Peyer's patch (tissue), 4 donors: ENCODE measurements around the gene YOD1. TPM values are rescaled to one million over a fixed set of nuclear protein-coding genes. Genes with fewer than 3 reads are reported as not detected.

ENCODE experiments used
- DNase-seq, 3 donors: peaks; one replicate each; pipeline ENCODE4 v3.0.0-alpha.2; 2017 to 2019
- H3K27ac ChIP-seq, 4 donors: fragments of 200-600 bp; sonication (generic); one replicate each; pipeline ENCODE4 v1.5.1; 2016 to 2019
- H3K27me3 ChIP-seq, 2 donors: fragments of 200-600 bp; sonication (generic); one replicate each; pipeline ENCODE4 v1.5.1; 2019
- H3K36me3 ChIP-seq, 3 donors: fragments of 200-600 bp; sonication (generic); one replicate each; pipeline ENCODE4 v1.5.1; 2016 to 2019
- H3K4me1 ChIP-seq, 4 donors: fragments of 200-600 bp; sonication (generic); one replicate each; pipeline ENCODE4 v1.5.1; 2016 to 2019
- H3K4me3 ChIP-seq, 4 donors: fragments of 200-600 bp; sonication (generic); 1 replicate in 3 of 4; 2 replicates in 1 of 4; pipeline ENCODE4 v1.5.1; 2016 to 2019; ENCODE audit warnings: mild to moderate bottlenecking in 1 of 4
- H3K9me3 ChIP-seq, 4 donors: fragments of 200-600 bp; sonication (generic); one replicate each; pipeline ENCODE4 v1.5.1; 2016 to 2019; ENCODE audit warnings: mild to moderate bottlenecking in 1 of 4
- POLR2A ChIP-seq, 2 donors: fragments of 450-650 bp; IDR thresholded peaks; one replicate each; pipeline ENCODE4 v1.5.1; 2017; ENCODE audit warnings: antibody characterized with exemption in 2 of 2, mild to moderate bottlenecking in 2 of 2, moderate library complexity in 2 of 2
- total RNA-seq, 4 donors: library from RNA; depleted of rRNA; stranded (reverse); fragments of >200 nt; gene quantifications; one replicate each; pipeline ENCODE4 v1.1.0, GENCODE V29; 2016
- TF ChIP-seq, protein P1 (sequence below), 6 experiments: fragments of 450-650 bp in 4 of 6; fragments of 200-600 bp in 2 of 6; sonication (generic) in 1 of 6; IDR thresholded peaks; one replicate each; pipeline ENCODE4 v1.5.1; 2017 to 2019; ENCODE audit warnings: antibody characterized with exemption in 6 of 6, mild to moderate bottlenecking in 3 of 6, moderate library complexity in 1 of 6

YOD1 gene
- total RNA-seq, 4 donors from 2014 or later = 7.4 to 12.7 (median 10.2) TPM

DNA sequence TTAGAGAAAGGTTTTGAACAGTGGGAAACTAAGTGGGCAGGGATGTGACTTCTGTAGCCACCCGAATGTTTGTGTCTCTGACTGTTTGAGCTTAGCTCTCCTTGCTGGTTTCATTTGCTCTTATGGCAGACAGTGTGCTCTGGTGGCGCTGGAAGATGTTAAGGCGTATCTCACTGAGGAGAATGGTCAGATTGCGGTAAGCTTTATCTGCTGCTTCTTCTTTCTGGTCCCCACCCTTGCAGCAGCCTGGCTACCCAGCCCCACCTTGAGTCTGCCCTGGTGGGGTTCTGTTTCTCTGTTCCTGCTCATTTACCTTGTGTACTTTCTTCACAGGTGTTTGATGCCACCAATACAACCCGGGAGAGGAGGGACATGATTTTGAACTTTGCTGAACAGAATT lies 12.0 kb upstream of the YOD1 start:
- H3K9me3 ChIP-seq = no peaks in the 10 kb centered on the region
- no peak overlapping the region for H3K4me3 ChIP-seq
- DNase-seq = no peak
- no peak overlapping the region for H3K27ac ChIP-seq
- H3K4me1 ChIP-seq = peaks cover 0 to 18% (median 2%) of the 10 kb centered on the region in 4 donors
- TF ChIP-seq, protein P1, sequence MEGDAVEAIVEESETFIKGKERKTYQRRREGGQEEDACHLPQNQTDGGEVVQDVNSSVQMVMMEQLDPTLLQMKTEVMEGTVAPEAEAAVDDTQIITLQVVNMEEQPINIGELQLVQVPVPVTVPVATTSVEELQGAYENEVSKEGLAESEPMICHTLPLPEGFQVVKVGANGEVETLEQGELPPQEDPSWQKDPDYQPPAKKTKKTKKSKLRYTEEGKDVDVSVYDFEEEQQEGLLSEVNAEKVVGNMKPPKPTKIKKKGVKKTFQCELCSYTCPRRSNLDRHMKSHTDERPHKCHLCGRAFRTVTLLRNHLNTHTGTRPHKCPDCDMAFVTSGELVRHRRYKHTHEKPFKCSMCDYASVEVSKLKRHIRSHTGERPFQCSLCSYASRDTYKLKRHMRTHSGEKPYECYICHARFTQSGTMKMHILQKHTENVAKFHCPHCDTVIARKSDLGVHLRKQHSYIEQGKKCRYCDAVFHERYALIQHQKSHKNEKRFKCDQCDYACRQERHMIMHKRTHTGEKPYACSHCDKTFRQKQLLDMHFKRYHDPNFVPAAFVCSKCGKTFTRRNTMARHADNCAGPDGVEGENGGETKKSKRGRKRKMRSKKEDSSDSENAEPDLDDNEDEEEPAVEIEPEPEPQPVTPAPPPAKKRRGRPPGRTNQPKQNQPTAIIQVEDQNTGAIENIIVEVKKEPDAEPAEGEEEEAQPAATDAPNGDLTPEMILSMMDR (IDR thresholded peaks at IDR 0.05) = no peak
- no peak for TF ChIP-seq POLR2A (IDR thresholded peaks at IDR 0.05)
- no peaks in the 10 kb centered on the region for H3K27me3 ChIP-seq
- H3K36me3 ChIP-seq = peaks cover 0 to 58% (median 0%) of the 10 kb centered on the region in 3 donors

DNA sequence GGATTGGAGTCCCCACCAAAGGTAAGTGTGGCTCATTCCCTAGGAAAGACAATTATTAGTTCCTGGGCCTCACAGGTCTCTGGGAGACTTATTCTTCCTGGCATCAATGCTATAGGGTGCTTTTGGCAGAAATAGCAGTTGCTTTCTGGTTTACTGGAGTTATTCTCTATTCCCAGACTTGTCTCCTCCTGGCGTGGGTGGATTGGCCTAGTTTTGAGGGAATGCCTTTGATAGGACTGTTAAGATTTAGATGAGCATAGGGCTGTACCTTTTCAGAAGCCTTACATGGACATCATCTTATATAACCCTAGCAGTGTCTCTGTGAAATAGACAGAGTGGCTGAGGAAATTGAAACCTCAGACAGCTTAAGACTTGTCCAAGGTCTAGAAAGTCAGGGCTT lies 11.1 kb upstream of the YOD1 start:
- TF ChIP-seq, protein P1 (IDR thresholded peaks at IDR 0.05) = no peak
- no peak for TF ChIP-seq POLR2A (IDR thresholded peaks at IDR 0.05)
- no peaks in the 10 kb centered on the region for H3K9me3 ChIP-seq
- DNase-seq = no peak
- no peak overlapping the region for H3K27ac ChIP-seq
- H3K36me3 ChIP-seq = peaks cover 0 to 57% (median 0%) of the 10 kb centered on the region in 3 donors
- H3K27me3 ChIP-seq = no peaks in the 10 kb centered on the region
- peaks cover 0 to 18% (median 4%) of the 10 kb centered on the region in 4 donors for H3K4me1 ChIP-seq
- no peak overlapping the region for H3K4me3 ChIP-seq

DNA sequence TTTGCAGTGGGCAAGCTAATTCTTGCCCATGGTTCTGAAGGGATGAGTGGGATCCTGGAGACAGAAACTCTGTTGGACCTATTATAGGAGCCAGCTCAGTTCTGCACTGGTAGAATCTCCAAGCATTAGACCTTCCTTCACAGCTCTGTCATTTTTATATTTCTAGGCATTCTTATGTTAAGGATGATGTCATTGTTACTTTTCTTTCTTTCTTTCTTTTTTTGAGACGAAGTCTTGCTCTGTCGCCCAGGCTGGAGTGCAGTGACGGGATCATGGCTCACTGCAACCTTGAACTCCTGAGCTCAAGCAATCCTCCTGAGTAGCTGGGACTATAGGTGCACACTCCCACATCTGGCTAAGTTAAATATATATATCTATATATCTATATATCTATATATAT lies 9.6 kb upstream of the YOD1 start:
- no peak overlapping the region for H3K27ac ChIP-seq
- H3K4me3 ChIP-seq = no peak overlapping the region
- no peak for DNase-seq
- no peak for TF ChIP-seq POLR2A (IDR thresholded peaks at IDR 0.05)
- TF ChIP-seq, protein P1 (IDR thresholded peaks at IDR 0.05) = no peak
- peaks cover 0 to 12% (median 3%) of the 10 kb centered on the region in 4 donors for H3K4me1 ChIP-seq
- H3K36me3 ChIP-seq = peaks cover 0 to 48% (median 0%) of the 10 kb centered on the region in 3 donors
- H3K9me3 ChIP-seq = no peaks in the 10 kb centered on the region
- H3K27me3 ChIP-seq = no peaks in the 10 kb centered on the region

DNA sequence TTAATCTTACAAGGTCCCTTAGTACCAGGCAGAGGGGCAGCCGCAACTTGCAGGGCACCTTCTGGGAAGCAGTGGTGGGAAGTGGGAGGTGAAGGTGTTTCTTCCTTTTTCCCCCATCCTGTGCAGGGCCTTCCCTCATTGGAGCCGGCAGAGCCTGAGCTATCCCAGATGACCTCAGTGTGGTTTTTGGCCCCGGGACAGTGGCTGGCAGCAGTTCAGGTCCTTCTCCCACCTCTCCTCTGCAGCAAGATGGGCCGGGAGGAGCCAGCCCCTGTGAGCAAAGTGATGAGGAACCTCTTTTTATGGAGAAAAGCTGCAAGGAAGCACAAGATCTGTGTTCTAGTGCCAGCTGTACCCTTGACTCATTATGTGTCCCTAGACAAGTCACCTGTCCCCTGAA lies 8.9 kb upstream of the YOD1 start:
- Histone ChIP-seq H3K4me3 (no peak overlapping the region), H3K4me1 (peaks cover 0 to 14% (median 6%) of the 10 kb centered on the region in 4 donors), H3K36me3 (peaks cover 0 to 41% (median 0%) of the 10 kb centered on the region in 3 donors), H3K9me3 (no peaks in the 10 kb centered on the region), H3K27me3 (no peaks in the 10 kb centered on the region), H3K27ac (peak overlapping the region in 2 of 4 donors; percentile 21 to 47)
- no peak for DNase-seq
- TF ChIP-seq, protein P1 (IDR thresholded peaks at IDR 0.05) = no peak
- no peak for TF ChIP-seq POLR2A (IDR thresholded peaks at IDR 0.05)

DNA sequence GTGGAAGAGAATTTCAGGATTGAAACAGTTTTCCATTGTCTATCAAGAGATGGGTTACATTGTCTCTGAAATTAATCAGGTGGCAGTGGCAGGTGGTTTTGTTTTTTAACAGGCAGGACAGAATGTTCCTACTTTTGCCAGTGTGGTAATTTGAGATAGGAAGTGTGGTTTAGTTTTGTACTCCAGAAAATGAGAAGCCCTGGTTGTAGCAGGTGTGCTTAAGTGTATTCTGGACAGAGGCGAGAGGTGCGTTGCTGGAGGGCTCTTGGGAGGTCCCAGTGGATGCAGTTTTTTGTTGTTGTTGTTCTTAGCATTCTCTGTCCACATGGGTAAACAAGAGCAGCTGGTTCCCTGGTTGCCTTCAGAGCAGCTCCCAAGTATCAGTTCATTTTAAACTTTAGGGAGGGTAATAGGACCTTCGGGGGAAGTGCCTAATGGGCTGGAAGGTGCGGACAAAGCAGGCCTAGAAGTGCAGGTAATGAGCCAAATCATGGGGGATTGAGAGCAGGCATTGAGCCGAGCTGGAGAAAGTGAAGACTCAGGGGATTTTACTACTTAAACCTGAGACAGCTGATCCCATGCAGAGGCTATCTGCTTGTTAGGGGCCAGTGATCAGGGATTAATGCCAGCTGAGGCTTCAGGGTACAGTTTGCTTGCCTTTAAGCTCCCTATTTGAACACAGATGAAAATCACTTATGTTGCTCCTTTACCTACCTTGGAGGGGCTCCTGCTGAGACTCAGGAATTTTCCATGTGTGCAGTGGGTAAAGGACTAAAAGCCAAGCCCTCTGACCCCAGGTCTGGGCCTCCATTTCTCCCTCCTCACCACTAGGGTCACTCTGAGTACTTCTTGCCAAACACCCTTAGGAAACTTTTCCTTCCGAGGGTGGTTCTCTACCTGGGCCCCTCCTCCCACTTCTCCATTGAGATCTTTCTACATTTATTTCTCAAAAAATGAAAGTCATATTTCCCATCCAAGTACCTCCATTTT lies 8.2 kb upstream of the YOD1 start:
- H3K9me3 ChIP-seq = no peaks in the 10 kb centered on the region
- H3K36me3 ChIP-seq = peaks cover 0 to 34% (median 0%) of the 10 kb centered on the region in 3 donors
- peak overlapping the region in 2 of 4 donors; percentile 29 to 47 for H3K27ac ChIP-seq
- H3K4me1 ChIP-seq = peaks cover 0 to 14% (median 6%) of the 10 kb centered on the region in 4 donors
- TF ChIP-seq, protein P1 (IDR thresholded peaks at IDR 0.05) = no peak
- no peak for TF ChIP-seq POLR2A (IDR thresholded peaks at IDR 0.05)
- H3K27me3 ChIP-seq = no peaks in the 10 kb centered on the region
- H3K4me3 ChIP-seq = no peak overlapping the region
- peak in 1 of 3 donors; percentile 44 for DNase-seq
